CD4-positive, alpha-beta T cell treated with Interleukin-17A for 1 hour (primary cell): ENCODE measurements around the gene CAMKMT.
A peak's percentile ranks its signal among the peaks of the same experiment; 100 is the strongest.
"Not testable (repeated sequence)": the region's sequence is repeated elsewhere in the genome, so short reads cannot be mapped to it uniquely, and the experiment has no call there.

ENCODE experiments used
- DNase-seq: peaks from one replicate; pipeline ENCODE4 v3.0.0-alpha.2; 2020

Gene CAMKMT

DNA sequence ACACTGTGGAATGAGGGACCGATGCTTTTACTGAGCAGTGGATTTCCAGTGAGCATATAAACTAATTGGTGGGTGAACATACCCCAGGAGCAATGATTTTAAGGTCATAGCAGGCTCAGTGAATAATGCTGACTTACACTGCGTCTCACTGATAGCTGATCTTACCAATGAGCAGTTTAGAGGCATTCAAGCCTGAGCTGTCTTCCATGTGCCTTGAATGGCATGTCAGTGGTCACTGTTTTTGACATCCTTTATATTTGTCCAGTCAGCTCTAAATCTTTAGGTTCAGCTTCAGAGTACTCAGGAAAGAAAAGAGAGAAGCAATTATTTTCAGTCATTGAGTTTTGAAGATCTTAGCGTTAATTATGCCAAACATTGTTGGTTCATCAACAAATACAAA, 88.3 kb downstream of the CAMKMT start:
- no peak for DNase-seq

DNA sequence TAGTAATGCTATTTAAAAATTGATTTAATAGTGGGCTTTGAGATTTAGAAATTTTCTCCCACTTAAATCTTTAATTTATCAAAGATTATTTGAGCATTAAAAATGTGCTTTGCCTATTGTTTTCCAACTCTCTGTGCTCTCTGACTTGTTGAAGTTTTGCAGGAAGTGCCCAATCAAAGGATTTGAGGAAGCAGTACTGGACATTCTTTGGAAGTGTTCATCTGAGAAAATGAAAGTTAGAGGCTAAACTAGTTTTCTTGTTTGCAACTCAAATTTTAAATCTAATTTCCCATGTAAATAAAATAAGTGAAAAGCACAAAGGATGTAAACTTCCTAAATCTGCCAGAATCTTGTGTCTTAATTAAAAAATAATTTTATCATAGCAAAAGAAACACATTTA, 89.1 kb downstream of the CAMKMT start:
- no peak for DNase-seq

DNA sequence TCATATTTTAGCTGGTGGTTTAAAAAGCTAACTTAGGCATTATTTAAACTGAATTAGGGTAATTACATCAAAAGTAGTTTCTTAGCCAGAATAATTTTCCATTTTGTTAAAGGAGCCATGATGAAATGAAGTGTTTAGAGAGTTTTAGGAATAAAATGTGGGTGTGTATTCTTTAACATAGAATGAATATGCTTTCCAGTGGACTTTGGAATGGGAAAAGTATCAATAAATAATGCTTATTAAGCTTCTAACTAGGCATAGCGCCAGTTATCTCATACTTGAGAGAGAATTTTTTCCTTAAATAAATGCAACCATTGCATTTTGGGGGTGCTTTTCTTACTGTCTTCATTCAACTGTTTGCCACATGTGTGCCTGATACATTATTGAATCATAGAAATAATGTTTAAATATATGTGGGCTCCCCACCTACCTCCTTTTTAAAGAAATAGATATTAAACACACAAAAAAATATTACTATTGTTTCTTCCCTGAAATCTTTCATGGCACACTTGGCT, 90.4 kb downstream of the CAMKMT start:
- DNase-seq: no peak

DNA sequence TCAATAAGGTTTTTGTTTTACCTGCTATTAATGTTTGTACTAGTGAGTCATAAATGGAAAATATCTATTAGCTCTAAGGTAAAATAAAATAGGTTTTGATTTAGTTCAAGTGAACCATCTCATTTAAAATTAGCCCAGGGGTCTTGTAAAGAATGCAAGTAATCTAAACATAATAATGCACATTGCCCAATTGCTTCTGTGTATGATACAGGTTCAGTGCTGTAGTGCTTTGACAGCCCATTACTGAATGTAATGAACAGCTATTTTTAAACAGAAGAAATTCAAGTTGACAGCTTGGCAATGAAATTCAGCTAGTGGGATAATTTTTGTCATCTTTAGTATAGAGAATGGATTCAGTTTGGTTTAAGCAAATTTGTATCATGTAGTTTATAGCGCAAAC, 91.5 kb downstream of the CAMKMT start:
- DNase-seq: no peak

DNA sequence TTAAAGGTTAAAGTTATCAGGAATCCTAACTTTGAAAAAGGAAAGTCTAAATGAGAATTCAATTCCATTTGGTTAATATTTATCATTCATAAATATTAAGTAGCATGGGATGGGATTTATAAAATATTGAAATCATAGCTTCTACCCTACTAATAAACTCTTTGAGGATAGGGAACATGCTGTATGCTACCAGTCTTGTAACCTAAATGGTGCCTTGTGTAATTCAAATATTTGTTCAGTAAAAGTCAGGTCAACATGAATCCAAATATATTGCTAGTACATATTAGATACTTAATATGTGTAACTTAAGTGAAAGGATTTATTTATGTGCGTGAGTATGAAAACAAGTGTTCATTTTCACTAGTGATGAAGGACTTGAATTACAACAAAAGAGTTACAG, 94.1 kb downstream of the CAMKMT start:
- no peak for DNase-seq

DNA sequence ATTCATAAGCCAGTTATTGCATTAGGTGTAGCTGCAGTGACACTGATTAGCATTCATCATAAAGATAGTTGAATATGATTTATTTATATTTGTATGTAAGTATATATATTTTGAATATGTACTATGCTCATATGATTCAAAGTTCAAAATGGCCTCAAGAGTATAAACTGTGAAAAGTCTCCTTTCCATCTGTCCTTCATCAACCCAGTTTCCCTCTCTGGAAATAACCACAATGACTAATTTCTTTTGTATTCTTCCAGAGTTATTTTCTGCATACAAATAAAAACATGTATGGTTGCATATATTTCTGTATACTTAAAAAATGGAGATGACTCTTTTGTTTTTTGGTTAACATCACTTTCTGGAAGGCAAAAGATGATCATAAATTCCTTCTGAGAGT, 95.2 kb downstream of the CAMKMT start:
- DNase-seq: no peak

DNA sequence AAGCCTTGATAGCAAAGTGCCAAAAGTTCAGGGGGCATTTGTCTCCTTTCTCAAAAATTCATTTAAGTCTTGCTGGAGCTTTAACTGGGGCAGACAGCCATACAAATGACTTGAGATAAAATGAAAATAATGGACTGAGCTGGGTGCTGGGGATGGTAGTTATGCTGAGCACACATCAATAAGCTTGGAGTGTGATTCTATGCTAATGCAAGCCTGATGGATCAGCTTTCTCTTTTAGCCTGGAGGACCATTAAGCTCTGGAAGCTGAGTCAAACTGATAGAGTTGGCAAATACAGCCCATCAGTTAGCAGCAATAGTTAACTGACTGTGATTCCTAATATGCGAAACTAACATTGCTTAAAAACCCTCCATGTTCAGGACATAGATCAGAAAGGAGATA, 98.0 kb downstream of the CAMKMT start:
- no peak for DNase-seq

DNA sequence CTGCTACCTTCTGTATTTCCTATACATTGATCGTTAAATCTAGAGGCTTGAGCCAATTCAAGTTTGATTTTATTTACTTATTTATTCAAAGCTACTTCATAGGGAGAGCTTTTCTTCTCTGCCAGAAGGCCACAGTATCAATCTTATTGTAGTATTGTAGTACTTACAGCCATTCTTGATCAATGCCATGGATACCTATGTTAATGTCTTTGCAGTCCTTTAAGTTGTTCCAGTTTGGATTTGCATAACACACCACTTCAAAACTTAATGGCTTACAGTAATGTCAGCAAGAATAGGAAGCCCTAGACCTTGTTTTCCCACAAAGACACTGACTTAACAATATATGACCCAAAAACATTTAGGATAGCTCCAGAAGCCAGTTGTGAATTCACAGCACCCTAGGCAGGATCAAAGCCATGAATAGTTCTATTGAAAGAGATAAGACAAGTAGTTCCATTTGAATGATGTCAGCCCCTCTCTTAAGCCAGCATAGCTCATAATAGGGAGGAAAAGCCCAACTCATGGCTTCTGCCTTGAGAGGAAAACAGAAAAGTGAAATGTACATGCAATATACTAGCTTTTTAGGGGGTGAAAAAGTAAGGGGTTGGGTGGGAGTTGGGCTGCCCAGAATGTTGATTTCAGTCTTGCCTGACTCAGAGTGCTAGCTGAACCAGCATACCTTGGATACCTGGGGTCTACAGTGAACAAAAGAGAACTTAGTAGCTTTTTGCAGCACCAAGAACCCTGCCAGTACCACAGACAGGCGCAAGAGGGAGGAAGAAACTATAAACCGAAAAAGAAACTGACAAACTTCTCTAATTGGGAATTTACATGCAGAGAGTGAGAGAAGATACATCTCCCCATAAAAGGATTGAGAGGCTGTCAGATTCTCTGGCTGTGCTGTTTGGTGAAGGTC, 101.4 kb downstream of the CAMKMT start:
- no peak for DNase-seq

DNA sequence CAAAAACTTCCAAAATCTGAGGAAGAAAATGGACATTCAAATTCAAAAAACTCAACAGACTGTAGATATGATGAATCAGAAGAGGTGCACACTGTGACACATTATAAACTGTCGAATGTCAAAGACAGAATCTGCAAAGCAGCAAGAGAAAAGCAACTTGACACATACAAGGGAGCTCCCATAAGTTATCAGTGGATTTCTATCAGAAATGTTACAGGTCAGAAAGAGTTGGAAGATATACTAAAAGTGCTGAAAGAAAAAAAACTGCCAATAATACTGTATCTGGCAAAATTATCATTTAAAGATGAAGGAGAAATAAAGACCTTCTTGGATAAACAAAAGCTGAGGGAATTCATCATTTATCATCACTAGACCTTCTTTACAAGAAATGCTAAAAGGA, 102.7 kb downstream of the CAMKMT start:
- no peak for DNase-seq

DNA sequence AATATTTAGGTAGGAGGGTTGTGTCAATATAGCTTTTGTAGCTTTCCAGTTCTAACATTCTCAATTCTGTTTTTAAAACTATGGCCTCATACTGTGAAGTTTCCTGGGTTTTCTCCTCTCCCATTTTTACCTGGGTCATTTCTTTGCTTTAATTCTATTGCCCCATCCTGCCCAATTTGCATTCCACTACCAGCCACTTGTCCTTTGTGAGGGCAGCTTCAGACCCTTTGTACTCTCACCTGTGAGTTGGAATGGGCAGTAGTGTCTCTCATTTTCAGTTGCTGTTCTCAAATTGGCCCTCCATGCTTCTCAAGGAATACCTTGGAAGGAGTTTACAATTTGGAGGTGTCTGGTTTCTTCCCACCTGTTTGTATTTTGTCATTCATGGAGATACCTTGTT, 108.4 kb downstream of the CAMKMT start:
- no peak for DNase-seq

DNA sequence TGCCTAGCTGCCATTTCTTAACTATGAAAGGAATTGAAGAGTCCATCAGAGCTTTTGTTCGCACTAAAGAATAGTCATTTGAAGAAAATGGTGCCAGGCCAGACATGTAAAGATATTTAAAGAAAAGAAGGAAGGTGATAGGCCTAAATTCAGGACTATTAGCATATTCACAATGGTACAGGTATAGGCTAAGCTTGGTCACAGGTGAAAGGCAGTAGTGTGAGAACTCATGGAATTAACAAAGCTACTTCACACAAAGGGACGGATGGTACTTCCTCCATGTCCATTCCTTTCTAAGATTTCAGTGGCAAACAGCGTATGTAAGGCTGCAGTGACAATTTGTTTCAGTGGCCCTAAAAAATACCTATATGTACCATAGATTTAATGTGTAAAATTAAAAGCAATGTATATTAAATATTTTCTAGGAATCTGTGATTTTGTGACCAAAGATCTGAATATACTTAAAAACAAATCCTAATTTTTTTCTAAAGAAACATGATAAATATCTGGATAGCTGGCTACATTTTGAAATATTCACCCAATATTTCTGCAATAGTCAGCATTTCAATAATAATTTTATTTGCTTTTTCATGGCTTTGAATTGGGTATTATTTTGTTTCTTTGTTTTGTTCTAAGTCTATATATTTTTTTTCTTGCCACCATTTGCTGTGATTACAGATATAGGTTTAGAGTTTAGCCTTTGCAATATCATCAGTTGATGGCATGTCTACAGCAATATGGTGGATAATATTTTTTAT, 116.1 kb downstream of the CAMKMT start:
- DNase-seq: no peak

DNA sequence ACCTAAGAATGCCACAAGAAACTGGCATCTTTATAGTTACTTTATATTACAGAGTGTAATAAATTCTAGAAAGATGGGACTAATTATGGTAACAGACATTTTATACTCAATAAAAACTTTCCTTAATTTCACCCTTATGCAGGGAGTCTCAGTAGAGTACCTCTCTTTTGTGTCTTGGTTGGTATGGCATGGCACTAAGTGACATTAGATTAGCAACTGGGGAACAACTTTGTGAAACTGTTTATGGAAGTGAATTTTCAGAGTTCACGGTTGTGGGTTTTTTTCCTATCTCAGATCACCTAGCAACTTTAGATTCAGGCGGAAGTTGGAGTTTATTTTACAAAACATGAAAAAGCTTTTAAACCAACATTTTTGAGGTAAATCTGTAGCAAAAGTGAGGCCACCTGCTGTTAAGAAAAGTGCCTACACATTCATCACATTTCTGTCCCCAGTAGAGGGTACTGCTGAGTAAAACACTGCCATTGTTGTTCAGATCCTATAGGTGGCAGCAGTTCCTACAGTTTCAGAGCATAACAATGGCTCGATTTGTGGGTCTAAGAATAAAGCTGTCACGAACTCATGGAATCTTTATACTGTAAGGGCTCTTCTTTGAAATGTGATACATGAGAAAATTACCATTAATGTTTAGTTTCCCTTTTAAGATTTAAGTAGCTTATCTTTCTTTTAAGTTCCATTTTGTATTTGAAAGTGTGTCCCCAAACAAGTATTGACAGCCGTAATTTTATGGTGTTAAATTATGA, 117.6 kb downstream of the CAMKMT start:
- DNase-seq: peak; percentile 80

DNA sequence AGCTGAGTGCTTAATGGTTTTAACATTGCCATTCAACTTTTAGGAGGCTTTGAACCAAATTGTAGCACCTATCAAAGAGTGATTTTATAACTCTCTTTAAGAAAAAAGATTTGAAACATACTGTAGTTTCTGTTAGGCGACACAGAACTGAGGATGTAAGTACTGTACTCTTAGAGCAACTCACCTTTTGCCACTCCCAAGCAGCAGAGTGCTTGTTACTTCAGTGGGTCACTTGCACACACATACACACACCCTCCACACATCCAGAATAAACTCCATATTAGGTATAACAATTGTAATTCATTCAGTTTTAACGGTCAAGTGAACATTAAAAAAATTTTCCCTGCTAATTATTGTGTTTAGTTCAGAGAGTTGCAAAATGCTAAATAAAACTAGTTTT, 118.3 kb downstream of the CAMKMT start:
- DNase-seq: no peak

DNA sequence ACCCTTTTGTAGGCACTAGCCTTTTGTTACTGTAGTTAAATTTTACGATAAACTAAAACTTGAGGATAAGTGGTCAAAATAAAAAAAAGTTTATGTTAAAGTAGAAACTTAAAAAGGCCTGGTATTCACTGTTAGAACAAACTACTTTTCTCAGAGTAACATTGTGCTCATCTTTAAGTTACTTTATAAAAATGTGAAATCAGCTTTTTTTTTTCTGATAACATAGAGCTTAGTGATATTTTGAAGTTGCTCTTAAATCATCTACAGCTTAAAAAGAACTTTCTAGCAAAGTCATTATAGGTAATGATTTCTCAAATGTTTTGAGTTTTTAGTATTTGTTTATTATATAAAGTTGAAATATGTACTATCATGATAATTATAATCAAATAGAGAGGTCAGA, 125.3 kb downstream of the CAMKMT start:
- DNase-seq: no peak

DNA sequence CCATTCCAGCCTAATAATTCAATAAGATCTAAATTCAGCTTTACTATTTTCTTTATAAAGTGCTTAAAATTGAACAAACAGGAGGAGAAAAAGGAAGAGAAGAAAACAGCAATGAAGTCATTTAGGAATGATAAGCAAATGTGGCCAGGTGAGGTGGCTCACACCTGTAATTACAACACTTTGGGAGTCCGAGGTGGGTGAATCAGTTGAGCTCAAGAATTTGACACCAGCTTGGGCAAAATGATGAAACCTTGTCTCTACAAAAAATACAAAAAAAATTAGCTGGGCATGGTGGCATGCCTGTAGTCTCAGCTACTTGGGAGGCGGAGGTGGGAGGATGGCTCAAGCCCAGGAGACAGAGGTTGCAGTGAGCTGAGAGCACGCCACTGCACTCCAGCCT, 129.0 kb downstream of the CAMKMT start:
- DNase-seq: no peak

DNA sequence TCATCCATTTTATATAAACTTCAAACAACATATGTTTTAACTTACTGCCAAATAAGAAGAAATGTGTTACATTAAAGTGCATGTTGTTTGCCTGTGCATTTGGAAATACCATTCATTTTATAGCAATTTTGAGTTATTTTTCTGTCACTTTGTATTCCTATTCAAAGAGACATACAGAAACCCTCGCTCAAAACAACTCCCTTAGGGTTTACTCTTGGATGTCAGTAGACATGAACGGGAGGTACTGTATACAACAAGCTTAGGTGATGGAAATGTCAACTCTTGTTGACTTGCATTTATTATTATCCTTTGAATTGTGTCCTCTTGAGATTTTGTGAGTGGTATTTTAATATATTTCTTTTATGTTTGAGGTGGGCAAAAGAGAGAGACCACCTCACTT, 132.3 kb downstream of the CAMKMT start:
- no peak for DNase-seq

DNA sequence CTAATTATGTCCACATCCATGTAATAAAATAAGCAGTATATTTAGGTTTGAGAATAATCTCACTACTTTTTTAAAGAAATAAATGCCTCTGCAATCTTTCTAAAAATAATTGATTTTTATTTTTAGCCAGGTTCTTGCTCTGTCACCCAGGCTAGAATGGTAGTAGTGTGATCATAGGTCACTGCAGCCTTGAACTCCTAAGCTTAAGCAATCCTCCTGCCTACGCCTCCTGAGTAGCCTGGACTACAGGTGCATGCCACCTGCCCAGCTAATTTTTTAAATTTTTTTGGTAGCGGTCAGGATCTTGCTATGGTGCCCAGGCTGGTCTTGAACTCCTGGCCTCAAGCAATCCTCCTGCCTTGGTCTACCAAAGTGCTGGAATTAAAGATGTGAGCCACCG, 133.3 kb downstream of the CAMKMT start:
- no peak for DNase-seq

DNA sequence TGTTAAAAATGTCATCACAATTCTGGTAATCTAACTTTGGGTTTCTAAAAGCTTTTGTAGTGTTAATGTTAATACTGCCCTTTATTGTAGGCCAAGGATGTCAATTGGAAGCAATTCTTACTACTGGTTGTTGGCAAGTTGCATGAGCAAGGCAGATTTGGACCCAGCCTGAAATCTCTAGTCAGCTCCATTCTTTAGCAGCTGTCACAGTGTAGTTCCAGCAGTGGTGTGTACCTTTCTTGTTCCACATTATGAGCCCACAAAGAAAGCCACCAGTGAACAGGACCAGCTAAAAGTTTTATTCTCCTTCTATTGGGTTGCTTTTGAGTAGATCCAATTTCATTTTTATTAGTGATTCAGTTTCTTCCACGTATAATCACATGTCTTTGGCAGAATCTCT, 133.8 kb downstream of the CAMKMT start:
- no peak for DNase-seq

DNA sequence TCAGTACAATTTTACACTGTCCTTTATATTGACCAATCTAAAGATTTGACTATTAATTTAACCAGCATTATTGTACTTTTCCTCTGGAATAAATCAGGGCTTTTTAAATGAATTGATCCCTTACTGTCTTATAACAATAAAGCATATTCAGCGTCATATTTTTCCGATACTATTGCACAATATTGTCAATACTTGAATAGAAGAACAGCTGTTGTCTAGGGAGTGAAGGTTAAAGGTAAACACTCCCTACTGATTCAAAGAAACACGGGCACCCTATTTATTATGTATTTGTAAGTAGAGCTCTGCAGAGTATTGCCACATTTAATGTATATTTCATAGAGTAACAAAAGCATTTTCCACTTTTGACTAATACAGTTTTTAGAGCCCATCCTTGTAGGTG, 134.4 kb downstream of the CAMKMT start:
- DNase-seq: no peak

DNA sequence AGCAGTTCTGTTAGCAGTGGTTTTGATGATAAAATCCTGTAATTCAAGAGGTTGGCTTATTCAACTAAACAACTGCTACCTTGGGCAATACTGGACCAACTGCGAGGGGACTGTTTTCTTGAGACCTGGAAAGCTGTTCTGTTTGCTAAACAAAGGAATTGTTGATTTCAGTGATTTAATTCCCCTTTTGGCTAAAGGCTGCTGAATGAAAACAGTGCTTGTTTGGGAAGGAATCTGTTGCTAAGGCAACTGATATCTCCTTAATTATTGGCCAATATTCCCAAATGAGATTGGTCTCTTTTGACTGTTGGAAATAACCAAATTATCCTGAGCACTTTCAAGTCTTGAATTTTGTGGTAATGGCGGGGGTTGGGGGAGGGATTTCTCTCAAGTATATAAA, 136.8 kb downstream of the CAMKMT start:
- DNase-seq: no peak

DNA sequence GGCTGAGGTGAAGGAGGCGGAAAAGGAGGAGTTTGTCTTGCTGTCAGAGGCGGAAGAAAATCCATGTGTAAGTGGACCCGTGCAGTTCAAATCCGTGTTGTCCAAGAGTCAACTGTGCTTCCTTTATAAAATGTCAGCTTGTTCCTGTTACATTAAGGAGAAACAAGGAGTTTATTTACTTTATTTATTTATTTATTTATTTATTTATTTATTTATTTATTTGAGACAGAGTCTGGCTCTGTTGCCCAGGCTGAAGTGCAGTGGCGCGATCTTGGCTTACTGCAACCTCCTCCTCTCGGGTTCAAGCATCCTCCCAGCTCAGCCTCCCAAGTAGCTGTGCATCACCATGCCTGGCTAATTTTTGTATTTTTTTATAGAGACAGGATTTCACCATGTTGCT, 143.9 kb downstream of the CAMKMT start:
- DNase-seq: not testable (repeated sequence)

DNA sequence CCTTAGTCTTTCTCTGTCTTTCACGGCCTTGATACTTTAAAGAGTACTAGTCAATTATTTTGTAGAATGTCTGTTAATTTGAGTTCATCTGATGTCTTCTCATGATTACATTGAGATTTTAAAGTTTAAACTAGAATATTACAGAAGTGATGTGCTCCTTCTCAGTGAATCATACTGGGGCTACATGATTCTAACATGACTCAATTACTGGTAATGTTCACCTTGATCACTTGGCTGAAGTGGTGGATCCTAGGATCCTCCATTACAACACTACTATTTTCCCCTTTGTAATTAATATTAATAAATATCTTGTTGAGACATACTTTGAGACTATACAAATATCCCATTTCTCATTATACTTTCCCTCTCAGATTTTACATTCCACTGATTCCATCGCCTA, 148.5 kb downstream of the CAMKMT start:
- DNase-seq: no peak

DNA sequence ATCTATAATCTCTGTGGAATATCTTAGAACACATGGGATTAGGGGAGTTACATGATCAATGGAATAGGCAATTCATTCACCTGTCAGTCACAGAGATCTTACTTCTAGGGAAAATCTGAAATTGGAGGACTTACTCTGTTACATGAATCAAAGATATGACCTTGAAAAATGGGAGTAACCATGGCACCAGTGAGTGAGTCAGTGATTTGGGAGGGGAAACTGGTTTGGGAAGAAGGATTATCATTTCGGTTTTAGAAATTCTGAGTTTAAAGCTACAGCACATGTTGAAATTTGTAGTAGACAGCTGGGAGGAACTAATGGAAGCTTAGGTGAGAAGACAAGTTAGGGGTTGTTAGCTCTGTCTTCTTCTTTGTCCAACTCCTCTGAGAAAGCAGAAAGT, 153.7 kb downstream of the CAMKMT start:
- DNase-seq: no peak
